Caco-2 (cell line): ENCODE results near the gene KLF15. TPM values are rescaled to one million over a fixed set of nuclear protein-coding genes. Genes with fewer than 3 reads are reported as not detected.

Experiments used
- BruUV-seq: library from RNA; stranded (reverse); fragments of 400-500 nt; replicated peaks from 2 replicates; lab custom pipeline; 2021; lab: Mats Ljungman, UMichigan
- CTCF ChIA-PET: fragments of 300-600 bp; sonication (Branson Sonifier 250); formaldehyde crosslinking; loops from one replicate; lab custom pipeline; 2022; ENCODE audit warnings: antibody characterized with exemption; lab: Charles Lee
- POLR2A ChIA-PET: fragments of 300-600 bp; sonication (Branson Sonifier 250); formaldehyde crosslinking; loops from one replicate; lab custom pipeline; 2022; ENCODE audit warnings: antibody characterized with exemption; lab: Charles Lee
- DNase-seq, 2 experiments: peaks; one replicate each; pipeline versions ENCODE4 v3.0.0 to v3.0.0-alpha.2; 2020 to 2022
- H3K27me3 ChIP-seq: replicated peaks from 2 replicates; pipeline ENCODE4 v1.6.0; 2011; ENCODE audit warnings: low read length; ENCODE audit not compliant: control insufficient read depth, insufficient read depth
- H3K36me3 ChIP-seq: 2 replicates; pipeline ENCODE4 v1.5.1; 2011; ENCODE audit warnings: low read length; ENCODE audit not compliant: control insufficient read depth, insufficient read depth
- H3K4me1 ChIP-seq: fragments of 250-450 bp; sonication (Bioruptor Pico); 2 replicates; pipeline ENCODE4 v1.5.1; 2020; ENCODE audit warnings: mild to moderate bottlenecking
- H3K4me3 ChIP-seq: 2 replicates; pipeline ENCODE4 v1.5.1; 2011; ENCODE audit warnings: low read depth, mild to moderate bottlenecking, control low read depth, low read length
- H3K9me3 ChIP-seq: fragments of 250-450 bp; sonication (Bioruptor Pico); 2 replicates; pipeline ENCODE4 v1.5.1; 2020; ENCODE audit warnings: mild to moderate bottlenecking, moderate library complexity
- H3K27ac Mint-ChIP-seq: one replicate; pipeline ENCODE4 v1.8.0; 2022; ENCODE audit warnings: mixed read lengths; ENCODE audit not compliant: unreplicated experiment
- H3K27me3 Mint-ChIP-seq: one replicate; pipeline ENCODE4 v1.8.0; 2022; ENCODE audit warnings: mixed read lengths; ENCODE audit not compliant: insufficient read depth, unreplicated experiment
- H3K36me3 Mint-ChIP-seq: one replicate; pipeline ENCODE4 v1.8.0; 2022; ENCODE audit warnings: mild to moderate bottlenecking, mixed read lengths; ENCODE audit not compliant: insufficient read depth, unreplicated experiment
- H3K4me1 Mint-ChIP-seq: one replicate; pipeline ENCODE4 v1.8.0; 2022; ENCODE audit warnings: low read depth, mixed read lengths; ENCODE audit not compliant: unreplicated experiment
- H3K4me3 Mint-ChIP-seq: one replicate; pipeline ENCODE4 v1.8.0; 2022; ENCODE audit warnings: mild to moderate bottlenecking, moderate library complexity, mixed read lengths; ENCODE audit not compliant: unreplicated experiment
- H3K9me3 Mint-ChIP-seq: one replicate; pipeline ENCODE4 v1.8.0; 2022; ENCODE audit warnings: mixed read lengths; ENCODE audit not compliant: unreplicated experiment
- CTCF ChIP-seq, 2 experiments: fragments of 200-600 bp in 1 of 2; IDR thresholded peaks; 1 replicate in 1 of 2; 2 replicates in 1 of 2; pipeline versions ENCODE4 v1.5.1 to v1.8.0; 2011 to 2022; ENCODE audit warnings: antibody characterized with exemption in 1 of 2, control low read depth in 1 of 2, inconsistent platforms in 1 of 2, low read depth in 1 of 2, low read length in 1 of 2, mild to moderate bottlenecking in 1 of 2, moderate library complexity in 1 of 2; ENCODE audit not compliant: insufficient read depth in 1 of 2, severe bottlenecking in 1 of 2, unreplicated experiment in 1 of 2
- intact Hi-C: fragments of 100-400 bp; cut with micrococcal nuclease; formaldehyde crosslinking; loops from one replicate; pipeline ENCODE4 v1.10.0; 2022; ENCODE audit not compliant: unreplicated experiment
- total RNA-seq: library from RNA; stranded (reverse); gene quantifications from 2 replicates; pipeline ENCODE4 v1.2.3, GENCODE V29; 2022

KLF15 gene
- total RNA-seq, 1 experiment from 2014 or later = 2.7 TPM

GRCh38 chr3:126353694-126354321 lies 3.4 kb downstream of the KLF15 start:
- no peak overlapping the region for H3K4me3 Mint-ChIP-seq
- DNase-seq = peak in 1 of 2 experiments; percentile 5
- Histone ChIP-seq H3K4me3 (no peak overlapping the region), H3K9me3 (no peaks in the 10 kb centered on the region), H3K36me3 (no peaks in the 10 kb centered on the region), H3K27me3 (no peaks in the 10 kb centered on the region), H3K4me1 (peaks cover 4% of the 10 kb centered on the region; the same call in 1 of the 2 replicates)
- ChIA-PET CTCF (no interaction called here), POLR2A (no interaction called here)
- peaks cover 9% of the 10 kb centered on the region for H3K36me3 Mint-ChIP-seq
- TF ChIP-seq CTCF (IDR thresholded peaks at IDR 0.05; ENCODE audit: insufficient read depth in 1 of 2, low read depth in 1 of 2, low read length in 1 of 2, severe bottlenecking in 1 of 2, unreplicated experiment in 1 of 2) = no peak
- H3K9me3 Mint-ChIP-seq = no peaks in the 10 kb centered on the region
- peaks cover 5% of the 10 kb centered on the region for H3K27me3 Mint-ChIP-seq
- H3K4me1 Mint-ChIP-seq = peaks cover 7% of the 10 kb centered on the region
- intact Hi-C loops = loop anchor here (2.0 kb wide), 1 partner anchor 87 kb away; no protein-coding TSS in a partner anchor
- H3K27ac Mint-ChIP-seq = no peak overlapping the region
- no TSS peak for BruUV-seq

GRCh38 chr3:126352476-126353454 lies 4.4 kb downstream of the KLF15 start:
- BruUV-seq = no TSS peak
- H3K9me3 Mint-ChIP-seq = no peaks in the 10 kb centered on the region
- TF ChIP-seq CTCF (IDR thresholded peaks at IDR 0.05; ENCODE audit: insufficient read depth in 1 of 2, low read depth in 1 of 2, low read length in 1 of 2, severe bottlenecking in 1 of 2, unreplicated experiment in 1 of 2) = no peak
- Histone ChIP-seq H3K4me3 (no peak overlapping the region), H3K9me3 (no peaks in the 10 kb centered on the region), H3K27me3 (no peaks in the 10 kb centered on the region), H3K4me1 (peaks cover 4% of the 10 kb centered on the region; the same call in 1 of the 2 replicates), H3K36me3 (no peaks in the 10 kb centered on the region)
- ChIA-PET CTCF (no interaction called here), POLR2A (no interaction called here)
- H3K4me1 Mint-ChIP-seq = peaks cover 7% of the 10 kb centered on the region
- no peak overlapping the region for H3K27ac Mint-ChIP-seq
- peaks cover 9% of the 10 kb centered on the region for H3K36me3 Mint-ChIP-seq
- intact Hi-C loops = no loop called here
- no peak overlapping the region for H3K4me3 Mint-ChIP-seq
- no peaks in the 10 kb centered on the region for H3K27me3 Mint-ChIP-seq
- DNase-seq = peak in 1 of 2 experiments; percentile 27

- intact Hi-C loops = no loop called here
Observed at GRCh38 chr3:126351771-126352475, 5.3 kb downstream of the KLF15 start.

More at GRCh38 chr3:126351771-126352475, 5.3 kb downstream of the KLF15 start:
- Histone ChIP-seq H3K9me3 (no peaks in the 10 kb centered on the region), H3K4me3 (no peak overlapping the region), H3K4me1 (peaks cover 4% of the 10 kb centered on the region; the same call in 1 of the 2 replicates), H3K27me3 (no peaks in the 10 kb centered on the region), H3K36me3 (no peaks in the 10 kb centered on the region)
- Mint-ChIP-seq H3K4me1 (peaks cover 7% of the 10 kb centered on the region), H3K4me3 (no peak overlapping the region), H3K9me3 (no peaks in the 10 kb centered on the region), H3K27ac (no peak overlapping the region), H3K27me3 (no peaks in the 10 kb centered on the region), H3K36me3 (peaks cover 9% of the 10 kb centered on the region)
- BruUV-seq = no TSS peak
- TF ChIP-seq CTCF (IDR thresholded peaks at IDR 0.05; ENCODE audit: insufficient read depth in 1 of 2, low read depth in 1 of 2, low read length in 1 of 2, severe bottlenecking in 1 of 2, unreplicated experiment in 1 of 2) = no peak
- DNase-seq = peak in 1 of 2 experiments; percentile 21
- CTCF ChIA-PET = no interaction called here
- POLR2A ChIA-PET = no interaction called here
